DND-41 (cell line): ENCODE measurements around the gene USP17L28.
"Not testable (repeated sequence)": the region's sequence is repeated elsewhere in the genome, so short reads cannot be mapped to it uniquely, and the experiment has no call there.

Experiments
- ATAC-seq: fragments of 200-7000 bp; cut with Tn5 transposase; 3 replicates; pipeline ENCODE4 v1.9.1; 2021; ENCODE audit warnings: low read depth; ENCODE audit not compliant: insufficient read depth
- DNase-seq: peaks from one replicate; pipeline ENCODE4 v3.0.0-alpha.2; 2020
- H2AFZ ChIP-seq: 2 replicates; pipeline ENCODE4 v1.6.0; 2012; ENCODE audit warnings: low read depth, low read length
- H3K27ac ChIP-seq: 2 replicates; pipeline ENCODE4 v1.5.1; 2012; ENCODE audit warnings: low read length, inconsistent platforms
- H3K27me3 ChIP-seq: fragments of 200-600 bp; sonication (generic); 2 replicates; pipeline ENCODE4 v1.6.0; 2012; ENCODE audit warnings: low read length, mild to moderate bottlenecking, inconsistent platforms; ENCODE audit not compliant: insufficient read depth, poor library complexity
- H3K36me3 ChIP-seq: 2 replicates; pipeline ENCODE4 v1.5.1; 2012; ENCODE audit warnings: low read length, inconsistent platforms; ENCODE audit not compliant: insufficient read depth
- H3K4me1 ChIP-seq: 2 replicates; pipeline ENCODE4 v1.5.1; 2012; ENCODE audit warnings: mild to moderate bottlenecking, low read length; ENCODE audit not compliant: insufficient read depth
- H3K4me2 ChIP-seq: 2 replicates; pipeline ENCODE4 v1.6.0; 2012; ENCODE audit warnings: mild to moderate bottlenecking, moderate library complexity, low read length, inconsistent platforms; ENCODE audit not compliant: insufficient read depth
- H3K4me3 ChIP-seq, 2 experiments: fragments of 200-600 bp in 1 of 2; shearing (Covaris generic) in 1 of 2; 2 replicates each; pipeline ENCODE4 v1.5.1; 2012 to 2016; ENCODE audit warnings: inconsistent platforms in 2 of 2, low read length in 2 of 2, mild to moderate bottlenecking in 2 of 2, low read depth in 1 of 2, moderate library complexity in 1 of 2
- H3K79me2 ChIP-seq: 2 replicates; pipeline ENCODE4 v1.6.0; 2012; ENCODE audit warnings: low read length, inconsistent platforms; ENCODE audit not compliant: insufficient read depth
- H3K9ac ChIP-seq: 2 replicates; pipeline ENCODE4 v1.6.0; 2012; ENCODE audit warnings: low read depth, mild to moderate bottlenecking, inconsistent platforms, low read length, moderate library complexity
- H3K9me3 ChIP-seq: 2 replicates; pipeline ENCODE4 v1.5.1; 2012; ENCODE audit warnings: low read length, moderate library complexity, mild to moderate bottlenecking, inconsistent platforms; ENCODE audit not compliant: insufficient read depth, severe bottlenecking
- H4K20me1 ChIP-seq: 2 replicates; pipeline ENCODE4 v1.6.0; 2012; ENCODE audit warnings: low read length; ENCODE audit not compliant: insufficient read depth

The USP17L28 gene, protein sequence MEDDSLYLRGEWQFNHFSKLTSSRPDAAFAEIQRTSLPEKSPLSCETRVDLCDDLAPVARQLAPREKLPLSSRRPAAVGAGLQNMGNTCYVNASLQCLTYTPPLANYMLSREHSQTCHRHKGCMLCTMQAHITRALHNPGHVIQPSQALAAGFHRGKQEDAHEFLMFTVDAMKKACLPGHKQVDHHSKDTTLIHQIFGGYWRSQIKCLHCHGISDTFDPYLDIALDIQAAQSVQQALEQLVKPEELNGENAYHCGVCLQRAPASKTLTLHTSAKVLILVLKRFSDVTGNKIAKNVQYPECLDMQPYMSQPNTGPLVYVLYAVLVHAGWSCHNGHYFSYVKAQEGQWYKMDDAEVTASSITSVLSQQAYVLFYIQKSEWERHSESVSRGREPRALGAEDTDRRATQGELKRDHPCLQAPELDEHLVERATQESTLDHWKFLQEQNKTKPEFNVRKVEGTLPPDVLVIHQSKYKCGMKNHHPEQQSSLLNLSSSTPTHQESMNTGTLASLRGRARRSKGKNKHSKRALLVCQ

DNA sequence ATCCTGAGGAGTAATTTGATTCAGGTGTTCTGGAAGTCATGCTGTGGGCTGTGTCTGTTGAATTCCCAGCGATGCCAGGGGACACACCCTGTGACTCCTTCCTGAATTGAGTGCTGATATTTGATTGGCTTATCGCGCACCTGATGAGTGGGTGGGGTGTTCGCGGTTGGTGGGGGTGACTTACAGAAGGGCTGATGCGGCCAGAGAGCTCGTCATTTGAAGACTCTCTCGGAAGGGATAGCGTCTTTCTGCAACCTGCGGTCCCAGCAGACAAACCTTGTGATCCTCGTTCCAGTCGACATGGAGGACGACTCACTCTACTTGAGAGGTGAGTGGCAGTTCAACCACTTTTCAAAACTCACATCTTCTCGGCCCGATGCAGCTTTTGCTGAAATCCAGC lies at the start of gene USP17L28:
TSS of gene USP17L28 (plus strand) at position 301 of the 400 bp plus-strand sequence. CDS start at position 301, 0 bp downstream.
- not testable (repeated sequence) for H2AFZ ChIP-seq, ATAC-seq, H4K20me1 ChIP-seq, H3K27me3 ChIP-seq, H3K4me2 ChIP-seq, H3K4me1 ChIP-seq, H3K27ac ChIP-seq, H3K36me3 ChIP-seq, H3K79me2 ChIP-seq, H3K9ac ChIP-seq, DNase-seq, H3K9me3 ChIP-seq, H3K4me3 ChIP-seq

- not testable (repeated sequence) for DNase-seq, H2AFZ ChIP-seq, H3K4me2 ChIP-seq, H3K9ac ChIP-seq, H4K20me1 ChIP-seq, ATAC-seq, H3K4me1 ChIP-seq, H3K4me3 ChIP-seq, H3K79me2 ChIP-seq, H3K36me3 ChIP-seq, H3K27ac ChIP-seq, H3K27me3 ChIP-seq, H3K9me3 ChIP-seq
These were observed 24.5 kb upstream of the USP17L28 start for GRCh38 chr4:9324191-9324590.

- ATAC-seq, H3K27me3 ChIP-seq, H2AFZ ChIP-seq, DNase-seq, H3K4me3 ChIP-seq, H3K36me3 ChIP-seq, H3K27ac ChIP-seq, H3K79me2 ChIP-seq, H3K4me1 ChIP-seq, H3K4me2 ChIP-seq, H3K9me3 ChIP-seq, H3K9ac ChIP-seq, H4K20me1 ChIP-seq: not testable (repeated sequence)
These were observed 23.8 kb upstream of the USP17L28 start, which contains the start of gene USP17L24 for GRCh38 chr4:9324865-9325264. Gene USP17L24, plus strand, starts transcription at chr4:9325165. Its CDS starts 0 bp downstream, at chr4:9325165.

DNA sequence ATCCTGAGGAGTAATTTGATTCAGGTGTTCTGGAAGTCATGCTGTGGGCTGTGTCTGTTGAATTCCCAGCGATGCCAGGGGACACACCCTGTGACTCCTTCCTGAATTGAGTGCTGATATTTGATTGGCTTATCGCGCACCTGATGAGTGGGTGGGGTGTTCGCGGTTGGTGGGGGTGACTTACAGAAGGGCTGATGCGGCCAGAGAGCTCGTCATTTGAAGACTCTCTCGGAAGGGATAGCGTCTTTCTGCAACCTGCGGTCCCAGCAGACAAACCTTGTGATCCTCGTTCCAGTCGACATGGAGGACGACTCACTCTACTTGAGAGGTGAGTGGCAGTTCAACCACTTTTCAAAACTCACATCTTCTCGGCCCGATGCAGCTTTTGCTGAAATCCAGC lies 19.1 kb upstream of the USP17L28 start, which contains the start of gene USP17L25:
TSS of gene USP17L25 (plus strand) at position 301 of the 400 bp plus-strand sequence. CDS start at position 301, 0 bp downstream.
- H3K4me1 ChIP-seq, H2AFZ ChIP-seq, H3K9me3 ChIP-seq, H3K79me2 ChIP-seq, H3K4me3 ChIP-seq, H3K27ac ChIP-seq, H3K36me3 ChIP-seq, H3K9ac ChIP-seq, H4K20me1 ChIP-seq, H3K27me3 ChIP-seq, DNase-seq, H3K4me2 ChIP-seq, ATAC-seq: not testable (repeated sequence)

DNA sequence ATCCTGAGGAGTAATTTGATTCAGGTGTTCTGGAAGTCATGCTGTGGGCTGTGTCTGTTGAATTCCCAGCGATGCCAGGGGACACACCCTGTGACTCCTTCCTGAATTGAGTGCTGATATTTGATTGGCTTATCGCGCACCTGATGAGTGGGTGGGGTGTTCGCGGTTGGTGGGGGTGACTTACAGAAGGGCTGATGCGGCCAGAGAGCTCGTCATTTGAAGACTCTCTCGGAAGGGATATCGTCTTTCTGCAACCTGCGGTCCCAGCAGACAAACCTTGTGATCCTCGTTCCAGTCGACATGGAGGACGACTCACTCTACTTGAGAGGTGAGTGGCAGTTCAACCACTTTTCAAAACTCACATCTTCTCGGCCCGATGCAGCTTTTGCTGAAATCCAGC lies 14.3 kb upstream of the USP17L28 start, which contains the start of gene USP17L26:
TSS of gene USP17L26 (plus strand) at position 301 of the 400 bp plus-strand sequence. CDS start at position 301, 0 bp downstream.
- H3K9ac ChIP-seq, H3K9me3 ChIP-seq, H4K20me1 ChIP-seq, H3K4me2 ChIP-seq, DNase-seq, H3K4me1 ChIP-seq, ATAC-seq, H3K79me2 ChIP-seq, H3K36me3 ChIP-seq, H2AFZ ChIP-seq, H3K27ac ChIP-seq, H3K27me3 ChIP-seq, H3K4me3 ChIP-seq: not testable (repeated sequence)

DNA sequence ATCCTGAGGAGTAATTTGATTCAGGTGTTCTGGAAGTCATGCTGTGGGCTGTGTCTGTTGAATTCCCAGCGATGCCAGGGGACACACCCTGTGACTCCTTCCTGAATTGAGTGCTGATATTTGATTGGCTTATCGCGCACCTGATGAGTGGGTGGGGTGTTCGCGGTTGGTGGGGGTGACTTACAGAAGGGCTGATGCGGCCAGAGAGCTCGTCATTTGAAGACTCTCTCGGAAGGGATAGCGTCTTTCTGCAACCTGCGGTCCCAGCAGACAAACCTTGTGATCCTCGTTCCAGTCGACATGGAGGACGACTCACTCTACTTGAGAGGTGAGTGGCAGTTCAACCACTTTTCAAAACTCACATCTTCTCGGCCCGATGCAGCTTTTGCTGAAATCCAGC lies 9.6 kb upstream of the USP17L28 start, which contains the start of gene USP17L5:
TSS of gene USP17L5 (plus strand) at position 301 of the 400 bp plus-strand sequence. CDS start at position 301, 0 bp downstream.
- ATAC-seq, H4K20me1 ChIP-seq, H3K4me2 ChIP-seq, H3K79me2 ChIP-seq, DNase-seq, H3K9ac ChIP-seq, H3K9me3 ChIP-seq, H3K4me3 ChIP-seq, H2AFZ ChIP-seq, H3K4me1 ChIP-seq, H3K36me3 ChIP-seq, H3K27ac ChIP-seq, H3K27me3 ChIP-seq: not testable (repeated sequence)

DNA sequence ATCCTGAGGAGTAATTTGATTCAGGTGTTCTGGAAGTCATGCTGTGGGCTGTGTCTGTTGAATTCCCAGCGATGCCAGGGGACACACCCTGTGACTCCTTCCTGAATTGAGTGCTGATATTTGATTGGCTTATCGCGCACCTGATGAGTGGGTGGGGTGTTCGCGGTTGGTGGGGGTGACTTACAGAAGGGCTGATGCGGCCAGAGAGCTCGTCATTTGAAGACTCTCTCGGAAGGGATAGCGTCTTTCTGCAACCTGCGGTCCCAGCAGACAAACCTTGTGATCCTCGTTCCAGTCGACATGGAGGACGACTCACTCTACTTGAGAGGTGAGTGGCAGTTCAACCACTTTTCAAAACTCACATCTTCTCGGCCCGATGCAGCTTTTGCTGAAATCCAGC lies 4.8 kb upstream of the USP17L28 start, which contains the start of gene USP17L27:
TSS of gene USP17L27 (plus strand) at position 301 of the 400 bp plus-strand sequence. CDS start at position 301, 0 bp downstream.
- not testable (repeated sequence) for H4K20me1 ChIP-seq, H3K9ac ChIP-seq, H2AFZ ChIP-seq, H3K36me3 ChIP-seq, H3K27me3 ChIP-seq, H3K79me2 ChIP-seq, H3K4me1 ChIP-seq, DNase-seq, H3K27ac ChIP-seq, H3K4me3 ChIP-seq, H3K4me2 ChIP-seq, ATAC-seq, H3K9me3 ChIP-seq

- not testable (repeated sequence) for H3K79me2 ChIP-seq, H4K20me1 ChIP-seq, H3K36me3 ChIP-seq, H3K4me1 ChIP-seq, H3K9ac ChIP-seq, H3K27ac ChIP-seq, H3K27me3 ChIP-seq, ATAC-seq, DNase-seq, H2AFZ ChIP-seq, H3K4me3 ChIP-seq, H3K4me2 ChIP-seq, H3K9me3 ChIP-seq
These were observed 2.2 kb downstream of the USP17L28 start for GRCh38 chr4:9350866-9351265.
